SK-N-SH treated with all-trans-retinoic acid at 6 μM for 48 hours (cell line): ENCODE data around the gene MT4.

Experiments
- ARNTL ChIP-seq: fragments of 450-650 bp; formaldehyde crosslinking; IDR thresholded peaks from 2 replicates; pipeline ENCODE4 v1.5.0; 2020; ENCODE audit warnings: low read depth, mild to moderate bottlenecking, moderate library complexity, borderline replicate concordance
- BACH2 ChIP-seq: fragments of 250-450 bp; sonication (Bioruptor Pico); IDR thresholded peaks from 2 replicates; pipeline ENCODE4 v1.9.0; 2021; ENCODE audit warnings: mild to moderate bottlenecking, borderline replicate concordance
- CSRNP3 ChIP-seq: fragments of 250-450 bp; sonication (Bioruptor Pico); IDR thresholded peaks from 2 replicates; pipeline ENCODE4 v1.5.1; 2021; ENCODE audit warnings: mild to moderate bottlenecking, moderate library complexity
- GLIS3 ChIP-seq: fragments of 250-450 bp; sonication (Bioruptor Pico); IDR thresholded peaks from 2 replicates; pipeline ENCODE4 v1.5.0; 2020; ENCODE audit warnings: mild to moderate bottlenecking, moderate library complexity
- OSR1 ChIP-seq: fragments of 250-450 bp; sonication (Bioruptor Pico); IDR thresholded peaks from 2 replicates; pipeline ENCODE4 v1.8.0; 2022; ENCODE audit warnings: moderate library complexity, mild to moderate bottlenecking, inconsistent platforms
- PATZ1 ChIP-seq: fragments of 250-450 bp; sonication (Bioruptor Pico); IDR thresholded peaks from 2 replicates; pipeline ENCODE4 v1.8.0; 2020; ENCODE audit warnings: mild to moderate bottlenecking, moderate library complexity, borderline replicate concordance
- RARB ChIP-seq: fragments of 250-450 bp; sonication (Bioruptor Pico); IDR thresholded peaks from 2 replicates; pipeline ENCODE4 v1.8.0; 2021; ENCODE audit warnings: mild to moderate bottlenecking, moderate library complexity
- TCF4 ChIP-seq: fragments of 250-450 bp; sonication (Bioruptor Pico); IDR thresholded peaks from 2 replicates; pipeline ENCODE4 v1.8.0; 2021; ENCODE audit warnings: mild to moderate bottlenecking, moderate library complexity, borderline replicate concordance
- ZC3H10 ChIP-seq: fragments of 250-450 bp; sonication (Bioruptor Pico); IDR thresholded peaks from 2 replicates; pipeline ENCODE4 v1.5.1; 2021; ENCODE audit warnings: mild to moderate bottlenecking, moderate library complexity
- ZFP3 ChIP-seq: fragments of 250-450 bp; sonication (Bioruptor Pico); IDR thresholded peaks from 2 replicates; pipeline ENCODE4 v1.5.0; 2020; ENCODE audit warnings: mild to moderate bottlenecking, moderate library complexity
- ZFP30 ChIP-seq: fragments of 450-650 bp; formaldehyde crosslinking; IDR thresholded peaks from 2 replicates; pipeline ENCODE4 v1.5.0; 2022; ENCODE audit warnings: mild to moderate bottlenecking, moderate library complexity
- ZNF70 ChIP-seq: fragments of 450-650 bp; formaldehyde crosslinking; IDR thresholded peaks from 2 replicates; pipeline ENCODE4 v1.5.0; 2020; ENCODE audit warnings: mild to moderate bottlenecking, moderate library complexity
- ZNF8 ChIP-seq: fragments of 450-650 bp; formaldehyde crosslinking; IDR thresholded peaks from 2 replicates; pipeline ENCODE4 v1.5.0; 2020; ENCODE audit warnings: mild to moderate bottlenecking, moderate library complexity
- TF ChIP-seq, protein P1 (sequence below): fragments of 250-450 bp; sonication (Bioruptor Pico); IDR thresholded peaks from 2 replicates; pipeline ENCODE4 v1.5.1; 2020; ENCODE audit warnings: low read depth, mild to moderate bottlenecking, moderate library complexity

GRCh38 chr16:56580391-56581048 lies 15.6 kb downstream of the MT4 start:
- TF ChIP-seq PATZ1 (CRISPR knock-in tag) (no peak), TCF4 (CRISPR knock-in tag) (no peak), ZC3H10 (no peak), RARB (CRISPR knock-in tag) (no peak), ZFP30 (CRISPR knock-in tag) (no peak), OSR1 (CRISPR knock-in tag) (no peak), CSRNP3 (CRISPR knock-in tag) (no peak), BACH2 (CRISPR knock-in tag) (no peak), ZFP3 (CRISPR knock-in tag) (no peak), GLIS3 (CRISPR knock-in tag) (no peak), ARNTL (CRISPR knock-in tag) (no peak), ZNF70 (CRISPR knock-in tag) (no peak), ZNF8 (CRISPR knock-in tag) (no peak)
- TF ChIP-seq, protein P1, sequence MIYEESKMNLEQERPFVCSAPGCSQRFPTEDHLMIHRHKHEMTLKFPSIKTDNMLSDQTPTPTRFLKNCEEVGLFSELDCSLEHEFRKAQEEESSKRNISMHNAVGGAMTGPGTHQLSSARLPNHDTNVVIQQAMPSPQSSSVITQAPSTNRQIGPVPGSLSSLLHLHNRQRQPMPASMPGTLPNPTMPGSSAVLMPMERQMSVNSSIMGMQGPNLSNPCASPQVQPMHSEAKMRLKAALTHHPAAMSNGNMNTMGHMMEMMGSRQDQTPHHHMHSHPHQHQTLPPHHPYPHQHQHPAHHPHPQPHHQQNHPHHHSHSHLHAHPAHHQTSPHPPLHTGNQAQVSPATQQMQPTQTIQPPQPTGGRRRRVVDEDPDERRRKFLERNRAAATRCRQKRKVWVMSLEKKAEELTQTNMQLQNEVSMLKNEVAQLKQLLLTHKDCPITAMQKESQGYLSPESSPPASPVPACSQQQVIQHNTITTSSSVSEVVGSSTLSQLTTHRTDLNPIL (CRISPR knock-in tag), result no peak
